ENCODE results near the gene S100A9. TPM values are rescaled to one million over a fixed set of nuclear protein-coding genes. Genes with fewer than 3 reads are reported as not detected.

Gene S100A9
- total RNA-seq, 1 experiment from 2014 or later, result not detected

DNA sequence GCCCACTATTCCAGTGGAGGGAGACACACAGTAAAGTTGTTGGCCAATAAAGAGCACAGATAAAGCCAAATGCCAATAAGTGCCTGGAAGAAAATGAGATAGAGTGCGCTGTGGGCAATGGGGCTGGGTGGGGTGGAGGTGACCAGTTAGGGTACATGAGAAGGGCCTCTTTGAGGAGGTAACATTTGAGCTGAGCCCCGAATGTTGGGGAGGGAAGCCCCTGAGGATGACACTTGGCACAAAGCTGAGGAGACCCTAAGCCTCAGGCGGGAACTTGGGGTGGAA, 979 bp downstream of the S100A9 start:
- H3K79me2 ChIP-seq (ENCODE audit: insufficient read depth, low read length), result no peaks in the 10 kb centered on the region
- H3K23me2 ChIP-seq (ENCODE audit: insufficient read length, low read depth, low read length, poor library complexity, severe bottlenecking), result no peaks in the 10 kb centered on the region
- H3K4ac ChIP-seq (ENCODE audit: low read depth, low read length), result no peak overlapping the region
- no peak overlapping the region for H2BK5ac ChIP-seq (ENCODE audit: insufficient read length, low read length)
- no peak overlapping the region for H3K14ac ChIP-seq (ENCODE audit: insufficient read depth, low read length)
- TF ChIP-seq, protein P1, sequence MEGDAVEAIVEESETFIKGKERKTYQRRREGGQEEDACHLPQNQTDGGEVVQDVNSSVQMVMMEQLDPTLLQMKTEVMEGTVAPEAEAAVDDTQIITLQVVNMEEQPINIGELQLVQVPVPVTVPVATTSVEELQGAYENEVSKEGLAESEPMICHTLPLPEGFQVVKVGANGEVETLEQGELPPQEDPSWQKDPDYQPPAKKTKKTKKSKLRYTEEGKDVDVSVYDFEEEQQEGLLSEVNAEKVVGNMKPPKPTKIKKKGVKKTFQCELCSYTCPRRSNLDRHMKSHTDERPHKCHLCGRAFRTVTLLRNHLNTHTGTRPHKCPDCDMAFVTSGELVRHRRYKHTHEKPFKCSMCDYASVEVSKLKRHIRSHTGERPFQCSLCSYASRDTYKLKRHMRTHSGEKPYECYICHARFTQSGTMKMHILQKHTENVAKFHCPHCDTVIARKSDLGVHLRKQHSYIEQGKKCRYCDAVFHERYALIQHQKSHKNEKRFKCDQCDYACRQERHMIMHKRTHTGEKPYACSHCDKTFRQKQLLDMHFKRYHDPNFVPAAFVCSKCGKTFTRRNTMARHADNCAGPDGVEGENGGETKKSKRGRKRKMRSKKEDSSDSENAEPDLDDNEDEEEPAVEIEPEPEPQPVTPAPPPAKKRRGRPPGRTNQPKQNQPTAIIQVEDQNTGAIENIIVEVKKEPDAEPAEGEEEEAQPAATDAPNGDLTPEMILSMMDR (conservative IDR thresholded peaks at IDR 0.05), result no peak
- H3K79me1 ChIP-seq (ENCODE audit: insufficient read depth, low read depth, low read length, poor library complexity, severe bottlenecking), result no peaks in the 10 kb centered on the region
- no peaks in the 10 kb centered on the region for H3K4me1 ChIP-seq (ENCODE audit: insufficient read depth, low read length)
- no peak overlapping the region for H3K9ac ChIP-seq (ENCODE audit: extremely low read depth, insufficient read length, low read length)
- Mint-ChIP-seq H3K4me3 (no peak overlapping the region), H3K4me1 (no peaks in the 10 kb centered on the region), H3K36me3 (ENCODE audit: insufficient read depth in 1 of 3, low read depth in 3 of 3) (no peaks in the 10 kb centered on the region), H3K9me3 (peaks cover 0 to 8% of the 10 kb centered on the region in 2 experiments; a peak in 2 of 5 replicates), H3K27ac (no peak overlapping the region), H3K27me3 (ENCODE audit: low read depth) (no peaks in the 10 kb centered on the region; the same call in none of the 2 replicates)
- no peak overlapping the region for H2BK15ac ChIP-seq (ENCODE audit: low read depth, low read length)
- H3K27ac ChIP-seq (ENCODE audit: insufficient read length, low read depth, low read length), result no peak overlapping the region
- no peak overlapping the region for H2BK12ac ChIP-seq (ENCODE audit: insufficient read length, low read depth, low read length)
- no peak overlapping the region for H3K4me2 ChIP-seq (ENCODE audit: insufficient read depth, insufficient read length, low read length)
- H3K56ac ChIP-seq (ENCODE audit: insufficient read length, low read depth, low read length), result no peak overlapping the region
- H3K23ac ChIP-seq (ENCODE audit: insufficient read length, low read depth, low read length), result no peak overlapping the region
- DNase-seq, result no peak
- H3T11ph ChIP-seq (ENCODE audit: low read length), result no peak overlapping the region
- H2AK5ac ChIP-seq (ENCODE audit: insufficient read length, low read length), result no peak overlapping the region
- WGBS (ENCODE audit: extremely low coverage, insufficient read length, low lambda C conversion rate), result no CpG with 5 or more reads among the region's 3 CpGs
- no peak overlapping the region for H2AFZ ChIP-seq (ENCODE audit: low read length)
- no peaks in the 10 kb centered on the region for H3K27me3 ChIP-seq (ENCODE audit: insufficient read depth, low read length)
- no peaks in the 10 kb centered on the region for H3K9me3 ChIP-seq (ENCODE audit: control insufficient read depth, low read depth, low read length)
- H2BK20ac ChIP-seq (ENCODE audit: low read depth, low read length, poor library complexity, severe bottlenecking), result no peak overlapping the region
- H4K8ac ChIP-seq (replicated peaks; ENCODE audit: insufficient read length, low read depth, low read length), result no peak overlapping the region
- H4K20me1 ChIP-seq (ENCODE audit: control insufficient read depth, insufficient read depth, insufficient read length), result no peaks in the 10 kb centered on the region
- no peak overlapping the region for H4K91ac ChIP-seq (ENCODE audit: insufficient read length, low read depth, low read length)
- no peak overlapping the region for H4K5ac ChIP-seq (ENCODE audit: insufficient read length, low read depth, low read length)
- H2BK120ac ChIP-seq (ENCODE audit: low read depth, low read length, poor library complexity, severe bottlenecking), result no peak overlapping the region
- H3K18ac ChIP-seq (ENCODE audit: insufficient read length, low read depth, low read length), result no peak overlapping the region

Data from H9 (cell line).